Right lobe of liver (tissue), 4 donors: ENCODE measurements around the gene LTBP1.

Experiments
- POLR2A ChIP-seq: fragments of 450-650 bp; IDR thresholded peaks from one replicate; pipeline ENCODE4 v1.6.1; 2017; ENCODE audit warnings: antibody characterized with exemption, mild to moderate bottlenecking
- TF ChIP-seq, protein P1 (sequence below), 4 donors: fragments of 200-600 bp in 3 of 4; fragments of 450-650 bp in 1 of 4; IDR thresholded peaks; one replicate each; pipeline versions ENCODE4 v1.5.1 to v1.8.0; 2016 to 2022; ENCODE audit warnings: antibody characterized with exemption in 4 of 4, mild to moderate bottlenecking in 2 of 4
- donor health status: DM: no; HTN: no; CAD: no.
- donor health status: DM: no; HTN: no; CAD: no.
- donor health status: DM: no; HTN: yes; CAD: no.

DNA sequence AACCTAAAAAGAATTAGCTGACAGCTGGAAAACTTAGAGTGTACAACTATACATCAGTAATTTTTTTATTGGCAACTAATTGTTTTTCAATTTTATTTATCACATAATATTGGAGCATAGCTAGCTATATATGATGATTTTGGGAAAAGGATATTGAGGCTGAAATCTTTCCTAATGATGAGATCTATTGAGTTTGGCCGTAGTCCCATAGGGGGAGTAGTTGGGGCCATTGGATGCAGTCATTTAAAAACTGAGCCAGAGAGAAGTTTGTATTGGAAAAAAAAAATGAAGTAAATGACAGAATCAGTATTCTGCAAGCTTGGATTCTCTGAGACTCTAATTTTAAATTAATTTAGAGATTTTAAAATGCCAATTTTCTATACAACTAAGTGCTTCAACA lies 179.8 kb downstream of the LTBP1 start:
- TF ChIP-seq, protein P1, sequence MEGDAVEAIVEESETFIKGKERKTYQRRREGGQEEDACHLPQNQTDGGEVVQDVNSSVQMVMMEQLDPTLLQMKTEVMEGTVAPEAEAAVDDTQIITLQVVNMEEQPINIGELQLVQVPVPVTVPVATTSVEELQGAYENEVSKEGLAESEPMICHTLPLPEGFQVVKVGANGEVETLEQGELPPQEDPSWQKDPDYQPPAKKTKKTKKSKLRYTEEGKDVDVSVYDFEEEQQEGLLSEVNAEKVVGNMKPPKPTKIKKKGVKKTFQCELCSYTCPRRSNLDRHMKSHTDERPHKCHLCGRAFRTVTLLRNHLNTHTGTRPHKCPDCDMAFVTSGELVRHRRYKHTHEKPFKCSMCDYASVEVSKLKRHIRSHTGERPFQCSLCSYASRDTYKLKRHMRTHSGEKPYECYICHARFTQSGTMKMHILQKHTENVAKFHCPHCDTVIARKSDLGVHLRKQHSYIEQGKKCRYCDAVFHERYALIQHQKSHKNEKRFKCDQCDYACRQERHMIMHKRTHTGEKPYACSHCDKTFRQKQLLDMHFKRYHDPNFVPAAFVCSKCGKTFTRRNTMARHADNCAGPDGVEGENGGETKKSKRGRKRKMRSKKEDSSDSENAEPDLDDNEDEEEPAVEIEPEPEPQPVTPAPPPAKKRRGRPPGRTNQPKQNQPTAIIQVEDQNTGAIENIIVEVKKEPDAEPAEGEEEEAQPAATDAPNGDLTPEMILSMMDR (IDR thresholded peaks at IDR 0.05) = no peak
- no peak for TF ChIP-seq POLR2A
